Neural crest cell (in vitro differentiated cells): ENCODE results near the gene TESMIN. TPM values are rescaled to one million over a fixed set of nuclear protein-coding genes. Genes with fewer than 3 reads are reported as not detected.

Source experiments
- DNase-seq: peaks from one replicate; pipeline ENCODE4 v3.0.0; 2021; ENCODE audit warnings: low read depth, mixed read lengths, low spot score
- H3K27ac Mint-ChIP-seq: one replicate; pipeline ENCODE4 v1.8.0; 2021; ENCODE audit warnings: mild to moderate bottlenecking, mixed read lengths; ENCODE audit not compliant: unreplicated experiment
- H3K27me3 Mint-ChIP-seq: 2 replicates; pipeline ENCODE4 v1.8.0; 2021; ENCODE audit warnings: low read depth, mild to moderate bottlenecking, mixed read lengths
- H3K36me3 Mint-ChIP-seq: 2 replicates; pipeline ENCODE4 v1.8.0; 2021; ENCODE audit warnings: low read depth, mild to moderate bottlenecking, mixed read lengths
- H3K4me1 Mint-ChIP-seq: 2 replicates; pipeline ENCODE4 v1.8.0; 2021; ENCODE audit warnings: mixed read lengths
- H3K4me3 Mint-ChIP-seq: one replicate; pipeline ENCODE4 v1.8.0; 2021; ENCODE audit warnings: mild to moderate bottlenecking, mixed read lengths
- H3K9me3 Mint-ChIP-seq: 2 replicates; pipeline ENCODE4 v1.8.0; 2021; ENCODE audit warnings: mixed read lengths
- CTCF ChIP-seq: fragments of 200-600 bp; sonication (generic); conservative IDR thresholded peaks from 2 replicates; pipeline ENCODE4 v1.5.0; 2021; ENCODE audit warnings: antibody characterized with exemption, mild to moderate bottlenecking
- total RNA-seq: library from RNA; stranded (reverse); gene quantifications from 2 replicates; pipeline ENCODE4 v1.2.1, GENCODE V29; 2021

The TESMIN gene
- total RNA-seq, 1 donor from 2014 or later = 6.8 TPM

- peaks cover 5% of the 10 kb centered on the region for H3K9me3 Mint-ChIP-seq
- H3K27ac Mint-ChIP-seq = no peak overlapping the region
- peaks cover 2% of the 10 kb centered on the region for H3K4me1 Mint-ChIP-seq
- no peak overlapping the region for H3K4me3 Mint-ChIP-seq
- H3K27me3 Mint-ChIP-seq = peaks cover 6% of the 10 kb centered on the region
- TF ChIP-seq CTCF = no peak
- no peaks in the 10 kb centered on the region for H3K36me3 Mint-ChIP-seq
- DNase-seq = no peak
Measured at GRCh38 chr11:68667511-68668500, 83.5 kb downstream of the TESMIN start.

- no peak for DNase-seq
- Mint-ChIP-seq H3K9me3 (peaks cover 5% of the 10 kb centered on the region), H3K36me3 (no peaks in the 10 kb centered on the region), H3K27me3 (peaks cover 6% of the 10 kb centered on the region), H3K4me3 (no peak overlapping the region), H3K4me1 (no peaks in the 10 kb centered on the region), H3K27ac (no peak overlapping the region)
- no peak for TF ChIP-seq CTCF
Measured at GRCh38 chr11:68666849-68667248, 84.5 kb downstream of the TESMIN start.

GRCh38 chr11:68665436-68665835 lies 85.9 kb downstream of the TESMIN start:
- no peaks in the 10 kb centered on the region for H3K36me3 Mint-ChIP-seq
- no peak for TF ChIP-seq CTCF
- H3K27me3 Mint-ChIP-seq = peaks cover 3% of the 10 kb centered on the region

GRCh38 chr11:68664906-68665305 lies 86.4 kb downstream of the TESMIN start:
- Mint-ChIP-seq H3K27ac (no peak overlapping the region), H3K4me1 (no peaks in the 10 kb centered on the region), H3K9me3 (no peaks in the 10 kb centered on the region), H3K36me3 (no peaks in the 10 kb centered on the region), H3K27me3 (peaks cover 3% of the 10 kb centered on the region), H3K4me3 (no peak overlapping the region)
- DNase-seq = no peak
- TF ChIP-seq CTCF = no peak

More at GRCh38 chr11:68665436-68665835, 85.9 kb downstream of the TESMIN start:
- no peak for DNase-seq
- Mint-ChIP-seq H3K4me1 (no peaks in the 10 kb centered on the region), H3K27ac (no peak overlapping the region), H3K9me3 (no peaks in the 10 kb centered on the region), H3K4me3 (no peak overlapping the region)

GRCh38 chr11:68664141-68664540 lies 87.2 kb downstream of the TESMIN start:
- H3K36me3 Mint-ChIP-seq = no peaks in the 10 kb centered on the region
- no peak overlapping the region for H3K27ac Mint-ChIP-seq
- no peak for TF ChIP-seq CTCF
- DNase-seq = no peak
- H3K4me1 Mint-ChIP-seq = no peaks in the 10 kb centered on the region
- no peaks in the 10 kb centered on the region for H3K9me3 Mint-ChIP-seq
- H3K27me3 Mint-ChIP-seq = peaks cover 3% of the 10 kb centered on the region
- no peak overlapping the region for H3K4me3 Mint-ChIP-seq
